GM18873 (cell line): ENCODE results near the gene ZNF865.
"Not testable (repeated sequence)": the region's sequence is repeated elsewhere in the genome, so short reads cannot be mapped to it uniquely, and the experiment has no call there.

Experiments
- ATAC-seq: cut with Tn5 transposase; IDR thresholded peaks from one replicate; pipeline ENCODE4 v1.9.1; 2021; ENCODE audit warnings: mild to moderate bottlenecking, moderate library complexity, moderate number of reproducible peaks; ENCODE audit not compliant: unreplicated experiment, low FRiP score

ZNF865 gene

GRCh38 chr19:55605637-55606470 lies at the start of gene ZNF865:
Gene ZNF865, plus strand, starts transcription at chr19:55605647. Its CDS starts 7,972 bp downstream, at chr19:55613619.
- no peak for ATAC-seq

- no peak for ATAC-seq
These were observed 45.8 kb upstream of the ZNF865 start for GRCh38 chr19:55559684-55560083.

- no peak for ATAC-seq
These were observed 42.2 kb upstream of the ZNF865 start for GRCh38 chr19:55563261-55563690.

GRCh38 chr19:55566823-55567222 lies 38.6 kb upstream of the ZNF865 start:
- no peak for ATAC-seq

- no peak for ATAC-seq
These were observed 37.6 kb upstream of the ZNF865 start for GRCh38 chr19:55567708-55568328.

GRCh38 chr19:55569477-55569876 lies 36.0 kb upstream of the ZNF865 start:
- ATAC-seq: not testable (repeated sequence)

GRCh38 chr19:55573929-55574328 lies 31.5 kb upstream of the ZNF865 start:
- not testable (repeated sequence) for ATAC-seq

- no peak for ATAC-seq
These were observed 28.7 kb upstream of the ZNF865 start for GRCh38 chr19:55576746-55577145.

- no peak for ATAC-seq
These were observed 27.3 kb upstream of the ZNF865 start for GRCh38 chr19:55578031-55578760.

GRCh38 chr19:55578761-55579747 lies 26.4 kb upstream of the ZNF865 start:
- ATAC-seq: no peak

GRCh38 chr19:55579766-55580621 lies 25.5 kb upstream of the ZNF865 start:
- ATAC-seq: no peak

- no peak for ATAC-seq
These were observed 24.8 kb upstream of the ZNF865 start, which contains the start of gene ZNF579 for GRCh38 chr19:55580628-55581144. Gene ZNF579, minus strand, starts transcription at chr19:55580848. Its CDS starts 1,209 bp downstream, at chr19:55579639.

GRCh38 chr19:55581145-55581822 lies 24.2 kb upstream of the ZNF865 start:
- no peak for ATAC-seq

- ATAC-seq: no peak
These were observed 23.6 kb upstream of the ZNF865 start for GRCh38 chr19:55581823-55582223.

GRCh38 chr19:55582284-55582683 lies 23.2 kb upstream of the ZNF865 start:
- ATAC-seq: not testable (repeated sequence)

- not testable (repeated sequence) for ATAC-seq
These were observed 21.6 kb upstream of the ZNF865 start for GRCh38 chr19:55583897-55584296.

- no peak for ATAC-seq
These were observed 20.6 kb upstream of the ZNF865 start for GRCh38 chr19:55584871-55585270.
